B cell (primary cell): ENCODE data around the gene MEPCE. TPM values are rescaled to one million over a fixed set of nuclear protein-coding genes. Genes with fewer than 3 reads are reported as not detected.

ENCODE experiments used
- ATAC-seq: fragments of 200-7000 bp; cut with Tn5 transposase; one replicate; pipeline ENCODE4 v1.10.0; 2021; ENCODE audit warnings: low read depth, mild to moderate bottlenecking, moderate number of reproducible peaks, moderate library complexity
- CTCF ChIA-PET: fragments of 350-600 bp; sonication (Branson Sonifier 250); formaldehyde crosslinking; loops from one replicate; lab custom pipeline; 2021; ENCODE audit warnings: antibody characterized with exemption, inconsistent platforms; lab: Charles Lee
- POLR2A ChIA-PET: fragments of 350-600 bp; sonication (Branson Sonifier 250); formaldehyde crosslinking; loops from one replicate; lab custom pipeline; 2021; ENCODE audit warnings: antibody characterized with exemption; lab: Charles Lee
- DNase-seq: peaks from one replicate; pipeline ENCODE4 v3.0.0; 2013
- H2AFZ ChIP-seq: 2 replicates; pipeline ENCODE4 v1.6.1; 2012; ENCODE audit warnings: mild to moderate bottlenecking, low read depth, low read length; ENCODE audit not compliant: insufficient read depth, poor library complexity, severe bottlenecking
- H3K27ac ChIP-seq, 2 donors: 1 replicate in 1 of 2; 2 replicates in 1 of 2; pipeline ENCODE4 v1.5.1; 2012 to 2013; ENCODE audit warnings: low read length in 2 of 2, mild to moderate bottlenecking in 2 of 2, moderate library complexity in 1 of 2
- H3K27me3 ChIP-seq, 4 experiments: fragments of 200-600 bp in 1 of 4; sonication (generic) in 1 of 4; replicated peaks in 1 of 4; 1 replicate in 2 of 4; 2 replicates in 2 of 4; pipeline versions ENCODE4 v1.6.1 to v1.7.0; 2013 to 2016; ENCODE audit warnings: low read length in 3 of 4, mild to moderate bottlenecking in 2 of 4, mixed read lengths in 1 of 4, moderate library complexity in 1 of 4; ENCODE audit not compliant: insufficient read depth in 4 of 4, control insufficient read depth in 3 of 4; ENCODE audit errors: control extremely low read depth in 1 of 4
- H3K36me3 ChIP-seq, 2 experiments: replicated peaks in 1 of 2; 1 replicate in 1 of 2; 2 replicates in 1 of 2; pipeline versions ENCODE4 v1.6.1 to v1.7.1; 2013; ENCODE audit warnings: low read length in 1 of 2; ENCODE audit not compliant: insufficient read depth in 2 of 2, control insufficient read depth in 1 of 2; ENCODE audit errors: control extremely low read depth in 1 of 2, extremely low read depth in 1 of 2
- H3K4me1 ChIP-seq, 2 donors: fragments of 200-600 bp in 1 of 2; sonication (generic) in 1 of 2; 1 replicate in 1 of 2; 2 replicates in 1 of 2; pipeline versions ENCODE4 v1.5.1 to v1.6.1; 2013 to 2017; ENCODE audit warnings: low read length in 2 of 2; ENCODE audit not compliant: control insufficient read depth in 2 of 2, insufficient read depth in 2 of 2
- H3K4me2 ChIP-seq: replicated peaks from 2 replicates; pipeline ENCODE3; 2012; ENCODE audit warnings: mild to moderate bottlenecking, low read depth, low read length; ENCODE audit not compliant: poor library complexity, severe bottlenecking
- H3K4me3 ChIP-seq, 5 experiments: fragments of 200-600 bp in 1 of 5; sonication (generic) in 1 of 5; 1 replicate in 3 of 5; 2 replicates in 2 of 5; pipeline versions ENCODE4 v1.5.1 to v1.7.0; 2011 to 2016; ENCODE audit warnings: low read length in 4 of 5, mild to moderate bottlenecking in 4 of 5, low read depth in 2 of 5, control low read depth in 1 of 5, moderate library complexity in 1 of 5; ENCODE audit not compliant: insufficient read depth in 1 of 5; ENCODE audit errors: control extremely low read depth in 1 of 5, extremely low read depth in 1 of 5
- H3K79me2 ChIP-seq: fragments of 200-600 bp; sonication (generic); one replicate; pipeline ENCODE4 v1.6.0; 2016; ENCODE audit warnings: low read length; ENCODE audit not compliant: control insufficient read depth, insufficient read depth
- H3K9ac ChIP-seq: fragments of 200-600 bp; sonication (generic); 2 replicates; pipeline ENCODE4 v1.6.1; 2017; ENCODE audit warnings: mild to moderate bottlenecking, low read length, moderate library complexity
- H3K9me3 ChIP-seq, 3 donors: one replicate each; pipeline versions ENCODE4 v1.6.1 to v1.7.1; 2013; ENCODE audit warnings: low read length in 2 of 3; ENCODE audit not compliant: control insufficient read depth in 2 of 3, insufficient read depth in 1 of 3; ENCODE audit errors: control extremely low read depth in 1 of 3
- H4K20me1 ChIP-seq: 2 replicates; pipeline ENCODE4 v1.6.0; 2012; ENCODE audit warnings: mild to moderate bottlenecking, low read length; ENCODE audit not compliant: insufficient read depth, control insufficient read depth, poor library complexity, severe bottlenecking
- H3K27ac Mint-ChIP-seq: one replicate; pipeline ENCODE4 v1.8.0; 2021; ENCODE audit warnings: mixed read lengths
- H3K27me3 Mint-ChIP-seq: one replicate; pipeline ENCODE4 v1.8.0; 2021; ENCODE audit warnings: mixed read lengths
- H3K4me1 Mint-ChIP-seq: one replicate; pipeline ENCODE4 v1.8.0; 2021; ENCODE audit warnings: mixed read lengths
- H3K4me3 Mint-ChIP-seq: one replicate; pipeline ENCODE4 v1.8.0; 2021; ENCODE audit warnings: mixed read lengths
- H3K9me3 Mint-ChIP-seq: one replicate; pipeline ENCODE4 v1.8.0; 2022; ENCODE audit warnings: mixed read lengths; ENCODE audit not compliant: insufficient read depth
- CTCF ChIP-seq: fragments of 200-600 bp; IDR thresholded peaks from one replicate; pipeline ENCODE4 v1.8.0; 2022; ENCODE audit warnings: antibody characterized with exemption, mild to moderate bottlenecking
- EZH2 ChIP-seq: IDR thresholded peaks from 2 replicates; pipeline ENCODE4 v1.6.1; 2012; ENCODE audit warnings: borderline replicate concordance, low read depth, mild to moderate bottlenecking, moderate library complexity, low read length; ENCODE audit not compliant: insufficient read depth, poor library complexity, severe bottlenecking
- whole genome bisulfite sequencing: methylation state at CpG from one replicate; pipeline ENCODE4 v1.1.5; 2013; ENCODE audit warnings: missing lambda C conversion rate; ENCODE audit not compliant: insufficient coverage; 5-methylcytosine and 5-hydroxymethylcytosine counted together
- intact Hi-C: fragments of 100-400 bp; cut with micrococcal nuclease; formaldehyde crosslinking; loops from one replicate; pipeline ENCODE4 v1.10.0; 2022
- polyA plus RNA-seq: library from polyadenylated mRNA; depleted of rRNA; stranded (reverse); fragments of >200 nt; gene quantifications from 2 replicates; pipeline ENCODE4 v1.2.3, GENCODE V29; 2012
- total RNA-seq, 2 donors: library from RNA; stranded (reverse); fragments of 120-200 nt in 1 of 2; gene quantifications; 1 replicate in 1 of 2; 2 replicates in 1 of 2; pipeline versions ENCODE4 v1.2.3 to v1.2.4, GENCODE V29; 2013 to 2022

Gene MEPCE
- total and polyA plus RNA-seq, 2 donors (not counting 1 experiment from before 2014, with no cell fraction given): 54.5 to 90.6 TPM

GRCh38 chr7:100483090-100483721, 53.6 kb downstream of the MEPCE start:
- H3K27ac Mint-ChIP-seq: no peak overlapping the region
- ChIA-PET POLR2A (interaction anchor here (0.6 to 1.5 kb wide), 2 partner anchors 54 to 140 kb away, joined by 3 to 5 read pairs; partner anchors contain the start of genes MEPCE and ZCWPW1), CTCF (interaction anchor here (0.6 to 5.6 kb wide), 21 partner anchors 9 to 439 kb away, joined by 3 to 80 read pairs (median 4); partner anchors contain the start of genes FBXO24, LRCH4, MEPCE and PCOLCE)
- H3K4me1 Mint-ChIP-seq: peaks cover 11% of the 10 kb centered on the region
- no peaks in the 10 kb centered on the region for H3K27me3 ChIP-seq
- H3K27me3 Mint-ChIP-seq: peaks cover 8% of the 10 kb centered on the region
- H4K20me1 ChIP-seq: peaks cover under 1% of the 10 kb centered on the region
- H3K9me3 Mint-ChIP-seq: no peaks in the 10 kb centered on the region
- peak overlapping the region in 4 of 5 experiments; percentile 36 to 67 (median 49) for H3K4me3 ChIP-seq
- peak overlapping the region; percentile 87 for H3K4me3 Mint-ChIP-seq
- peak overlapping the region; percentile 86 for H2AFZ ChIP-seq
- under 1% methylated on average over 79 of the region's 79 CpGs for WGBS
- H3K4me1 ChIP-seq: peaks cover 11 to 17% of the 10 kb centered on the region in 2 donors
- H3K9ac ChIP-seq: peak overlapping the region; percentile 69
- H3K79me2 ChIP-seq: peaks cover 16% of the 10 kb centered on the region
- H3K36me3 ChIP-seq: no peaks in the 10 kb centered on the region
- H3K9me3 ChIP-seq: no peaks in the 10 kb centered on the region
- peak; percentile 91 for TF ChIP-seq CTCF
- TF ChIP-seq EZH2: no peak
- no peak overlapping the region for H3K27ac ChIP-seq
- intact Hi-C loops: loop anchor here (1.0 kb wide), 3 partner anchors 14 to 76 kb away; no protein-coding TSS in a partner anchor
- ATAC-seq (peak; percentile 70), DNase-seq (peak; percentile 89)
- H3K4me2 ChIP-seq: peak overlapping the region; percentile 98

Other genes with a start within 250 kb of the MEPCE start
- 51.2 and 51.4 TPM in 2 replicates for gene PVRIG, start 209.9 kb upstream of the MEPCE start, total RNA-seq
- 6.7 and 16.2 TPM in 2 replicates for gene PVRIG, start 209.9 kb upstream of the MEPCE start, polyA plus RNA-seq
- gene SPDYE3, start 122.1 kb upstream of the MEPCE start, total RNA-seq: not detected in 2 replicates
- not detected in 2 replicates for gene SPDYE3, start 122.1 kb upstream of the MEPCE start, polyA plus RNA-seq
- 162 and 174 TPM in 2 replicates for gene PILRB, start 71.7 kb upstream of the MEPCE start, total RNA-seq
- gene PILRB, start 71.7 kb upstream of the MEPCE start, polyA plus RNA-seq: 304 and 391 TPM in 2 replicates
- 9.8 and 10.3 TPM in 2 replicates for gene PILRA, start 56.3 kb upstream of the MEPCE start, total RNA-seq
- 8.4 and 23.0 TPM in 2 replicates for gene PILRA, start 56.3 kb upstream of the MEPCE start, polyA plus RNA-seq
- 22.7 and 28.0 TPM in 2 replicates for gene ZCWPW1, start 1.1 kb upstream of the MEPCE start, total RNA-seq
- 11.3 and 16.5 TPM in 2 replicates for gene ZCWPW1, start 1.1 kb upstream of the MEPCE start, polyA plus RNA-seq
- gene PPP1R35, start 6.7 kb downstream of the MEPCE start, total RNA-seq: 55.2 and 60.5 TPM in 2 replicates
- 65.0 and 104 TPM in 2 replicates for gene PPP1R35, start 6.7 kb downstream of the MEPCE start, polyA plus RNA-seq
- 2.9 and 3.7 TPM in 2 replicates for gene SPACDR, start 34.4 kb downstream of the MEPCE start, total RNA-seq
- gene SPACDR, start 34.4 kb downstream of the MEPCE start, polyA plus RNA-seq: 2.1 and 2.9 TPM in 2 replicates
- 92.8 and 95.0 TPM in 2 replicates for gene TSC22D4, start 49.4 kb downstream of the MEPCE start, total RNA-seq
- 55.5 and 80.2 TPM in 2 replicates for gene TSC22D4, start 49.4 kb downstream of the MEPCE start, polyA plus RNA-seq
- not detected in 2 replicates for gene NYAP1, start 54.1 kb downstream of the MEPCE start, total RNA-seq
- 0.06 TPM in 1 of 2 replicates, not detected in the other for gene NYAP1, start 54.1 kb downstream of the MEPCE start, polyA plus RNA-seq
- gene AGFG2, start 109.4 kb downstream of the MEPCE start, total RNA-seq: 11.0 and 11.6 TPM in 2 replicates
- gene AGFG2, start 109.4 kb downstream of the MEPCE start, polyA plus RNA-seq: 5.6 and 11.0 TPM in 2 replicates
- gene SAP25, start 144.1 kb downstream of the MEPCE start, total RNA-seq: 46.3 and 51.7 TPM in 2 replicates
- 63.5 and 71.9 TPM in 2 replicates for gene SAP25, start 144.1 kb downstream of the MEPCE start, polyA plus RNA-seq
- 288 and 289 TPM in 2 replicates for gene LRCH4, start 156.3 kb downstream of the MEPCE start, total RNA-seq
- gene LRCH4, start 156.3 kb downstream of the MEPCE start, polyA plus RNA-seq: 289 and 294 TPM in 2 replicates
- 1.6 and 2.2 TPM in 2 replicates for gene FBXO24, start 156.5 kb downstream of the MEPCE start, total RNA-seq
- gene FBXO24, start 156.5 kb downstream of the MEPCE start, polyA plus RNA-seq: 1.2 and 1.8 TPM in 2 replicates
- gene PCOLCE, start 172.5 kb downstream of the MEPCE start, total RNA-seq: 14.3 and 17.5 TPM in 2 replicates
- gene PCOLCE, start 172.5 kb downstream of the MEPCE start, polyA plus RNA-seq: 4.9 and 5.3 TPM in 2 replicates
- 17.3 and 18.8 TPM in 2 replicates for gene MOSPD3, start 182.7 kb downstream of the MEPCE start, total RNA-seq
- 16.7 and 19.2 TPM in 2 replicates for gene MOSPD3, start 182.7 kb downstream of the MEPCE start, polyA plus RNA-seq
- gene TFR2, start 211.7 kb downstream of the MEPCE start, total RNA-seq: 8.3 and 10.0 TPM in 2 replicates
- 4.2 and 5.9 TPM in 2 replicates for gene TFR2, start 211.7 kb downstream of the MEPCE start, polyA plus RNA-seq
- gene ACTL6B, start 226.6 kb downstream of the MEPCE start, total RNA-seq: not detected in 2 replicates
- gene ACTL6B, start 226.6 kb downstream of the MEPCE start, polyA plus RNA-seq: not detected in 2 replicates
- gene GNB2, start 243.9 kb downstream of the MEPCE start, total RNA-seq: 127 TPM in 2 replicates
- gene GNB2, start 243.9 kb downstream of the MEPCE start, polyA plus RNA-seq: 211 and 221 TPM in 2 replicates